DOHH2 (cell line): ENCODE data around the gene PDE10A.

Experiments used
- H3F3A ChIP-seq: fragments of 200-600 bp; sonication (generic), shearing (Covaris generic); 2 replicates; pipeline ENCODE4 v1.6.0; 2016; ENCODE audit warnings: antibody characterized with exemption, mild to moderate bottlenecking; ENCODE audit not compliant: control insufficient read depth, insufficient read depth
- H3K27ac ChIP-seq: fragments of 200-600 bp; sonication (generic); 2 replicates; pipeline ENCODE4 v1.5.1; 2014; ENCODE audit warnings: low read depth, mild to moderate bottlenecking, low read length, moderate library complexity
- H3K27me3 ChIP-seq: fragments of 200-600 bp; sonication (generic); 2 replicates; pipeline ENCODE4 v1.6.1; 2014; ENCODE audit warnings: mild to moderate bottlenecking, low read length, mixed read lengths; ENCODE audit not compliant: control insufficient read depth
- H3K36me3 ChIP-seq: fragments of 200-600 bp; sonication (generic); 2 replicates; pipeline ENCODE4 v1.6.1; 2014; ENCODE audit warnings: mild to moderate bottlenecking, low read length, moderate library complexity, mixed read lengths; ENCODE audit not compliant: control insufficient read depth
- H3K4me1 ChIP-seq: fragments of 200-600 bp; sonication (generic); 2 replicates; pipeline ENCODE4 v1.6.1; 2014; ENCODE audit warnings: mild to moderate bottlenecking, low read length, mixed read lengths; ENCODE audit not compliant: control insufficient read depth
- H3K4me2 ChIP-seq: fragments of 200-600 bp; sonication (generic); 2 replicates; pipeline ENCODE4 v1.6.0; 2014; ENCODE audit warnings: mild to moderate bottlenecking, low read length, moderate library complexity
- H3K4me3 ChIP-seq: fragments of 200-600 bp; sonication (generic); 2 replicates; pipeline ENCODE4 v1.5.1; 2014; ENCODE audit warnings: mild to moderate bottlenecking, low read length, mixed read lengths
- H3K79me2 ChIP-seq: fragments of 200-600 bp; sonication (generic); 2 replicates; pipeline ENCODE4 v1.6.1; 2014; ENCODE audit warnings: mild to moderate bottlenecking, low read length, mixed read lengths; ENCODE audit not compliant: control insufficient read depth
- H3K9me2 ChIP-seq: fragments of 200-600 bp; sonication (generic); replicated peaks from 2 replicates; pipeline ENCODE4 v1.6.1; 2014; ENCODE audit warnings: mild to moderate bottlenecking, low read length, mixed read lengths; ENCODE audit not compliant: control insufficient read depth
- H3K9me3 ChIP-seq: fragments of 200-600 bp; sonication (generic); 2 replicates; pipeline ENCODE4 v1.6.1; 2014; ENCODE audit warnings: antibody characterized with exemption, low read length, mixed read lengths; ENCODE audit not compliant: control insufficient read depth, insufficient read depth
- H4K20me1 ChIP-seq: fragments of 200-600 bp; sonication (generic); 2 replicates; pipeline ENCODE4 v1.6.0; 2014; ENCODE audit warnings: low read depth, mild to moderate bottlenecking, antibody characterized with exemption, low read length, moderate library complexity; ENCODE audit not compliant: control insufficient read depth, insufficient read depth
- EZH2phosphoT487 ChIP-seq: fragments of 200-600 bp; sonication (generic); IDR thresholded peaks from 2 replicates; pipeline ENCODE4 v1.6.1; 2017; ENCODE audit warnings: borderline replicate concordance, mild to moderate bottlenecking, antibody characterized with exemption, low read length, moderate library complexity, mixed read lengths
- TF ChIP-seq, protein P1 (sequence below): fragments of 200-600 bp; sonication (generic); IDR thresholded peaks from one replicate; pipeline ENCODE4 v1.5.1; 2014; ENCODE audit warnings: antibody characterized with exemption, mild to moderate bottlenecking, low read depth, low read length; ENCODE audit not compliant: poor library complexity, severe bottlenecking

The PDE10A gene

DNA sequence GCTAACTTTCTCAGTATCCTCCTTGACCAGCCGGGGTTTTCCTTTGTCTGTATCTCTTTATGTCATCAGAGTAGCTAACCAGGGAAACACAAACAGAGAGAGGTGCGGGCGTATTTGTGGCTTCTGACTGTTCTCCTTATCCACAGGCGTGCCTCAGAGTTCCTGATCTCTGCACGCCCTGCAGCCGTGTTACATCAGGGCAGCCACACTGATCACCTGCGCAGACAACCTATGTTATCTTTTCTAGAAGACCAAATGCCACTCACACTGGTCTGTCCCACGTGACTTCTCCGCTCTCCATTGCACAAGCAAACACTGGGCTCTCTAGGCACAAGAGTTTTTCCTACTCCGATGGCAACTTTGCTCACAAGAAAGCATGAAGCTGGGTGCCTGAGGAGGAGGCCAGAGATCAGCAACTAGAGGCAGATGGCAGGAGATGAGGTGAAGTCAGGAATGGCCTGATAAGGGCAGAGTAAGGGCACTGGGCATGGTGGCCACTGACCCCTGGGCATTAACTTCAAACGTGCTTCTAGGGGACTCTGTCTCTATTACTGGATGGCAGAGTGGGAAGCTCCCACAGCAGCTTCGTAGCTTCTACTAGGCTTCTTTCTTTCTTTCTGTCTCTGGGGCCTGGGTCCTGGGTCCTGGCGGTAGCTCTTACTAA, 4.5 kb downstream of the PDE10A start:
- Histone ChIP-seq H3K79me2 (no peaks in the 10 kb centered on the region), H3K9me2 (no peaks in the 10 kb centered on the region), H3K27me3 (no peaks in the 10 kb centered on the region), H3K4me2 (no peak overlapping the region), H3K36me3 (no peaks in the 10 kb centered on the region), H3K4me1 (no peaks in the 10 kb centered on the region), H3F3A (no peaks in the 10 kb centered on the region), H3K27ac (no peak overlapping the region), H4K20me1 (no peaks in the 10 kb centered on the region), H3K4me3 (no peak overlapping the region), H3K9me3 (peaks cover 12% of the 10 kb centered on the region; the same call in 1 of the 2 replicates)
- TF ChIP-seq, protein P1, sequence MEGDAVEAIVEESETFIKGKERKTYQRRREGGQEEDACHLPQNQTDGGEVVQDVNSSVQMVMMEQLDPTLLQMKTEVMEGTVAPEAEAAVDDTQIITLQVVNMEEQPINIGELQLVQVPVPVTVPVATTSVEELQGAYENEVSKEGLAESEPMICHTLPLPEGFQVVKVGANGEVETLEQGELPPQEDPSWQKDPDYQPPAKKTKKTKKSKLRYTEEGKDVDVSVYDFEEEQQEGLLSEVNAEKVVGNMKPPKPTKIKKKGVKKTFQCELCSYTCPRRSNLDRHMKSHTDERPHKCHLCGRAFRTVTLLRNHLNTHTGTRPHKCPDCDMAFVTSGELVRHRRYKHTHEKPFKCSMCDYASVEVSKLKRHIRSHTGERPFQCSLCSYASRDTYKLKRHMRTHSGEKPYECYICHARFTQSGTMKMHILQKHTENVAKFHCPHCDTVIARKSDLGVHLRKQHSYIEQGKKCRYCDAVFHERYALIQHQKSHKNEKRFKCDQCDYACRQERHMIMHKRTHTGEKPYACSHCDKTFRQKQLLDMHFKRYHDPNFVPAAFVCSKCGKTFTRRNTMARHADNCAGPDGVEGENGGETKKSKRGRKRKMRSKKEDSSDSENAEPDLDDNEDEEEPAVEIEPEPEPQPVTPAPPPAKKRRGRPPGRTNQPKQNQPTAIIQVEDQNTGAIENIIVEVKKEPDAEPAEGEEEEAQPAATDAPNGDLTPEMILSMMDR, result no peak
- TF ChIP-seq EZH2phosphoT487, result no peak

DNA sequence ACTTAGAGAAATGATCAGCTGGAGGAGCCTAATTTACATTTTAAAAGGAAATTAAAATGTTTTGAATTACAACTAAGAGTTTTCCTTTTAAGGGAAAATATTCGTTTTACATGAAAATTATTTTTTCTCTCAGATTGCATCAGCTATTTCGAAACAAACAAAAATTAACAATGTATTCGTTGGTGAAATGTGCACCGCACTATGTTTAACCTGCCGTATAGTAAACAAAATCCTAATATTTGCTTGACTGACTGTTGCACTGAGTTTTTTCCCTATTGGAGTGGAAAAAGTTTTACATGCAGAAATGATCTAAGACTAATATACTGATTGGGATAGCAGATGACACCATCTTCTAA, 5.7 kb downstream of the PDE10A start:
- Histone ChIP-seq H3K9me3 (peaks cover 10% of the 10 kb centered on the region; the same call in 1 of the 2 replicates), H3K4me1 (no peaks in the 10 kb centered on the region), H3K4me3 (no peak overlapping the region), H3K9me2 (no peaks in the 10 kb centered on the region), H3K79me2 (no peaks in the 10 kb centered on the region), H3K4me2 (no peak overlapping the region), H3K27me3 (no peaks in the 10 kb centered on the region), H3K36me3 (no peaks in the 10 kb centered on the region), H3F3A (no peaks in the 10 kb centered on the region), H3K27ac (no peak overlapping the region), H4K20me1 (no peaks in the 10 kb centered on the region)
- no peak for TF ChIP-seq EZH2phosphoT487
- TF ChIP-seq, protein P1, result no peak

DNA sequence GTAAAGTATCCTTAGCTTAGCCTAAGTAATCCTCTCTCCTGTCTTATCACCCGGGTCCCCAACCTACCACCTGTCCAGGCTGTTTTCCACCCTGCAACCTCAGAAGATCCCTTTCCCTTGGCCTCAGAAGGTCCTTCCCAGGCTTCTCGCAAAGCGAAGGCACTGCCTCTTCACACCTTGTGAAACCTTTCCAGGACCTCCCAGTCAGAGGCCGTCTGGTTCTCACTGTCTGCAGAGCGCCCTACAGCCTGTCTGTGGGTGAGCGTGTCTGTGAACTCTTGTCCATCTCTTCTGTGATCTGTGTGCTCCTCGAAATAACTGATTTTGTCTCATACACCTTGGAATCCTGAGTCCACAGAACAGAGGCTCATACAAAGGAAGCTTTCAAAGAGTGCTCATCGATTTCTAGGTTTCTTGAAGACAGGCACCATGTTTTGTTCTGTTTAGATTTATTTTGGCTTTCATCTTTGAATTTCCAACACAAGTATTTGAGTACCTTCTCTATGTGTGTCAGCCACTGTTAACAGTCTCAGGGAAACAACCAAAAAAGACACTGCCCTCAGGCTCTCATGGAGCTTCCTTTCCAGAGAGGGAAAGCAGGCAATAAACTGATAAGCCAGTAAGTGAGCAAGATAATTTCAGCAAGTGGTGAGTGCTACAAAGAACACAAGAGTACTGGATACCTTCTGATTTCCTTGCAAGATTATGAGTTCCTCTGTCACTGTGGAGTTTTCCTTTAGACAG, 6.3 kb downstream of the PDE10A start:
- H3K27me3 ChIP-seq, result no peaks in the 10 kb centered on the region
- peaks cover 10% of the 10 kb centered on the region; the same call in 1 of the 2 replicates for H3K9me3 ChIP-seq

More for the DNA sequence above, 6.3 kb downstream of the PDE10A start:
- Histone ChIP-seq H3K9me2 (no peaks in the 10 kb centered on the region), H3K4me1 (no peaks in the 10 kb centered on the region), H3K79me2 (no peaks in the 10 kb centered on the region), H3K4me3 (no peak overlapping the region), H3F3A (no peaks in the 10 kb centered on the region), H4K20me1 (no peaks in the 10 kb centered on the region), H3K27ac (no peak overlapping the region), H3K4me2 (no peak overlapping the region), H3K36me3 (no peaks in the 10 kb centered on the region)
- TF ChIP-seq, protein P1, result no peak
- TF ChIP-seq EZH2phosphoT487, result no peak
